ENCODE measurements around the gene COLEC12. TPM values are rescaled to one million over a fixed set of nuclear protein-coding genes. Genes with fewer than 3 reads are reported as not detected.

Gene COLEC12
- total RNA-seq, 1 donor from 2014 or later: 11.6 TPM

GRCh38 chr18:421247-422155 lies 79.0 kb downstream of the COLEC12 start:
- TF ChIP-seq EZH2 (IDR thresholded peaks at IDR 0.05; ENCODE audit: insufficient read depth, low read length): no peak
- peak; percentile 66 for FAIRE-seq

DNA sequence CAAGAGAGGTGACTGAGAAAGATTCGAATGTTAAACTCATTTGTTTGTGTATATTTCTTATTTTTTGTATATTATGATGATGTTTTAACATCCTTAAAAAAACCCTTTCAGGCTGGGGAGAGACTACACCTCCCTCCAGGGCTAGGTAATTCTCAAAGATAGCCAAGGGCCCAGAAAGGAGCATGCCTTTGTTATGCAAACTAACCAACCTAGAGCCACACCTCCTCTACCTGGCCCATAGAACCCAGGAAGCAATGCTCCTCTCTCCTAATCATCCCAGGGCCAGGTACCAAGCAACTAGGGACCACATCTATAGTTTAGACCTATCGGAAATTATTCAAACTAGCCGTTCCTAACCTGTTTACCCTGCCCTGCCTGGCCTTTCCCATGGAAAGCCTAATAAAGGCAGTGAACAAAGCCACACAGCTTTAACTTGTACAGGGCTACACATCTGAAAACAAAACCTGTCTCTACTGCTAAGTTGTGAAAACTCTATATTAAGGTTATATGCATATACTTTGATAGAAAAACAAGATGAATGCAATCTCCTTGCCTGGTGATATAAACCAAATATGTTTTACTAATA lies 79.7 kb downstream of the COLEC12 start:
- H3K27me3 Mint-ChIP-seq (ENCODE audit: low read depth, unreplicated experiment): no peaks in the 10 kb centered on the region
- peak overlapping the region; percentile 67 for H3K9ac ChIP-seq (ENCODE audit: low read length)
- H3K4me2 ChIP-seq (ENCODE audit: low read length): peak overlapping the region; percentile 75
- peak overlapping the region; percentile 75 for H3K27ac Mint-ChIP-seq (ENCODE audit: unreplicated experiment)
- H3K27me3 ChIP-seq (ENCODE audit: insufficient read depth, low read length): no peaks in the 10 kb centered on the region
- peaks cover 47% of the 10 kb centered on the region for H3K4me1 Mint-ChIP-seq (ENCODE audit: low read depth, unreplicated experiment)
- H3K9me3 ChIP-seq (ENCODE audit: insufficient read depth, low read depth, low read length): no peaks in the 10 kb centered on the region
- no peaks in the 10 kb centered on the region for H4K20me1 ChIP-seq (ENCODE audit: insufficient read depth, low read length)
- H3K4me1 ChIP-seq (ENCODE audit: insufficient read depth, low read length): peaks cover 39% of the 10 kb centered on the region
- H3K79me2 ChIP-seq (ENCODE audit: insufficient read depth, low read length): no peaks in the 10 kb centered on the region
- no peaks in the 10 kb centered on the region for H3K36me3 Mint-ChIP-seq (ENCODE audit: low read depth, unreplicated experiment)
- TF ChIP-seq CTCF (IDR thresholded peaks at IDR 0.05; ENCODE audit: insufficient read depth, low read depth, low read length): no peak
- no peak for TF ChIP-seq EZH2 (IDR thresholded peaks at IDR 0.05; ENCODE audit: insufficient read depth, low read length)
- H3K9me3 Mint-ChIP-seq (ENCODE audit: unreplicated experiment): no peaks in the 10 kb centered on the region
- H3K27ac ChIP-seq (ENCODE audit: low read depth, low read length): peak overlapping the region; percentile 81
- no peak for FAIRE-seq
- no peak for DNase-seq (ENCODE audit: low read depth)
- H3K4me3 Mint-ChIP-seq (ENCODE audit: unreplicated experiment): no peak overlapping the region
- H3K36me3 ChIP-seq (ENCODE audit: insufficient read depth, low read length): no peaks in the 10 kb centered on the region
- no peak overlapping the region for H3K4me3 ChIP-seq (ENCODE audit: insufficient read depth, low read depth, low read length)
- no peak overlapping the region for H2AFZ ChIP-seq (ENCODE audit: low read depth, low read length)

More at GRCh38 chr18:421247-422155, 79.0 kb downstream of the COLEC12 start:
- Mint-ChIP-seq H3K4me3 (ENCODE audit: unreplicated experiment) (no peak overlapping the region), H3K27me3 (ENCODE audit: low read depth, unreplicated experiment) (no peaks in the 10 kb centered on the region), H3K27ac (ENCODE audit: unreplicated experiment) (peak overlapping the region; percentile 75), H3K9me3 (ENCODE audit: unreplicated experiment) (no peaks in the 10 kb centered on the region), H3K4me1 (ENCODE audit: low read depth, unreplicated experiment) (peaks cover 48% of the 10 kb centered on the region), H3K36me3 (ENCODE audit: low read depth, unreplicated experiment) (no peaks in the 10 kb centered on the region)
- Histone ChIP-seq H4K20me1 (ENCODE audit: insufficient read depth, low read length) (no peaks in the 10 kb centered on the region), H3K4me3 (ENCODE audit: insufficient read depth, low read depth, low read length) (no peak overlapping the region), H3K9me3 (ENCODE audit: insufficient read depth, low read depth, low read length) (no peaks in the 10 kb centered on the region), H3K27ac (ENCODE audit: low read depth, low read length) (peak overlapping the region; percentile 81), H3K9ac (ENCODE audit: low read length) (peak overlapping the region; percentile 67), H3K4me1 (ENCODE audit: insufficient read depth, low read length) (peaks cover 35% of the 10 kb centered on the region), H3K27me3 (ENCODE audit: insufficient read depth, low read length) (no peaks in the 10 kb centered on the region), H3K79me2 (ENCODE audit: insufficient read depth, low read length) (no peaks in the 10 kb centered on the region), H3K36me3 (ENCODE audit: insufficient read depth, low read length) (no peaks in the 10 kb centered on the region), H3K4me2 (ENCODE audit: low read length) (peak overlapping the region; percentile 75), H2AFZ (ENCODE audit: low read depth, low read length) (no peak overlapping the region)
- DNase-seq (ENCODE audit: low read depth): peak; percentile 73

- Mint-ChIP-seq H3K36me3 (ENCODE audit: low read depth, unreplicated experiment) (no peaks in the 10 kb centered on the region), H3K4me3 (ENCODE audit: unreplicated experiment) (no peak overlapping the region), H3K27ac (ENCODE audit: unreplicated experiment) (no peak overlapping the region), H3K9me3 (ENCODE audit: unreplicated experiment) (no peaks in the 10 kb centered on the region), H3K27me3 (ENCODE audit: low read depth, unreplicated experiment) (no peaks in the 10 kb centered on the region), H3K4me1 (ENCODE audit: low read depth, unreplicated experiment) (peaks cover 47% of the 10 kb centered on the region)
- H3K4me2 ChIP-seq (ENCODE audit: low read length): no peak overlapping the region
- no peaks in the 10 kb centered on the region for H3K36me3 ChIP-seq (ENCODE audit: insufficient read depth, low read length)
- no peak overlapping the region for H2AFZ ChIP-seq (ENCODE audit: low read depth, low read length)
- H3K79me2 ChIP-seq (ENCODE audit: insufficient read depth, low read length): no peaks in the 10 kb centered on the region
- no peak overlapping the region for H3K9ac ChIP-seq (ENCODE audit: low read length)
- H3K4me3 ChIP-seq (ENCODE audit: insufficient read depth, low read depth, low read length): no peak overlapping the region
- no peaks in the 10 kb centered on the region for H3K27me3 ChIP-seq (ENCODE audit: insufficient read depth, low read length)
- DNase-seq (ENCODE audit: low read depth) (no peak), FAIRE-seq (no peak)
- no peak overlapping the region for H3K27ac ChIP-seq (ENCODE audit: low read depth, low read length)
- H4K20me1 ChIP-seq (ENCODE audit: insufficient read depth, low read length): no peaks in the 10 kb centered on the region
- no peak for TF ChIP-seq CTCF (IDR thresholded peaks at IDR 0.05; ENCODE audit: insufficient read depth, low read depth, low read length)
- TF ChIP-seq EZH2 (IDR thresholded peaks at IDR 0.05; ENCODE audit: insufficient read depth, low read length): no peak
- peaks cover 50% of the 10 kb centered on the region for H3K4me1 ChIP-seq (ENCODE audit: insufficient read depth, low read length)
- no peaks in the 10 kb centered on the region for H3K9me3 ChIP-seq (ENCODE audit: insufficient read depth, low read depth, low read length)
Measured at GRCh38 chr18:419541-420175, 80.8 kb downstream of the COLEC12 start.
